Posterior vena cava (tissue), 2 donors: ENCODE results near the gene FBXO40. TPM values are rescaled to one million over a fixed set of nuclear protein-coding genes. Genes with fewer than 3 reads are reported as not detected.

Experiments used
- DNase-seq: peaks from one replicate; pipeline ENCODE4 v3.0.0-alpha.2; 2020; ENCODE audit warnings: low spot score
- intact Hi-C, 2 donors: fragments of 100-400 bp; cut with DNase I; formaldehyde crosslinking; loops; one replicate each; pipeline versions ENCODE4 v1.14.1 to v1.14.2; 2022 to 2023
- total RNA-seq, 2 donors: library from RNA; stranded (reverse); fragmentation: NEBNext Ultra II Directional; extraction: Animal tissue kit (Norgen Biotek cat#: 25700); gene quantifications; one replicate each; pipeline ENCODE4 v1.2.1, GENCODE V29; 2021
- donor health status: DM: yes; HTN: yes; CAD: no.
- donor health status: DM: yes; HTN: yes; CAD: no.

The FBXO40 gene
- total RNA-seq, 2 donors from 2014 or later: 0.83 to 1.5 TPM

- DNase-seq: no peak
- intact Hi-C loops: no loop called here
Observed at GRCh38 chr3:121659586-121659985, 66.4 kb downstream of the FBXO40 start.

GRCh38 chr3:121660356-121661171 lies 67.4 kb downstream of the FBXO40 start, which contains the start of gene HCLS1:
TSS of gene HCLS1 (minus strand) at chr3:121660903. CDS start at chr3:121658347, 2,556 bp downstream.
- peak; percentile 88 for DNase-seq
- intact Hi-C loops: no loop called here

GRCh38 chr3:121661376-121661775 lies 68.2 kb downstream of the FBXO40 start:
- no peak for DNase-seq
- intact Hi-C loops: no loop called here

- intact Hi-C loops: no loop called here
Observed at GRCh38 chr3:121662742-121663141, 69.6 kb downstream of the FBXO40 start.

GRCh38 chr3:121663171-121663847 lies 70.1 kb downstream of the FBXO40 start:
- no peak for DNase-seq
- intact Hi-C loops: no loop called here

More at GRCh38 chr3:121662742-121663141, 69.6 kb downstream of the FBXO40 start:
- no peak for DNase-seq

- DNase-seq: no peak
- intact Hi-C loops: no loop called here
Observed at GRCh38 chr3:121665488-121665887, 72.3 kb downstream of the FBXO40 start.

- intact Hi-C loops: no loop called here
Observed at GRCh38 chr3:121667333-121667732, 74.2 kb downstream of the FBXO40 start.

GRCh38 chr3:121670676-121671075 lies 77.5 kb downstream of the FBXO40 start:
- DNase-seq: no peak
- intact Hi-C loops: no loop called here

More at GRCh38 chr3:121667333-121667732, 74.2 kb downstream of the FBXO40 start:
- no peak for DNase-seq

- intact Hi-C loops: no loop called here
- no peak for DNase-seq
Observed at GRCh38 chr3:121677141-121677540, 84.0 kb downstream of the FBXO40 start.

Other genes with a start within 250 kb of the FBXO40 start
- under 1 TPM; 0.23 to 0.48 TPM for gene POLQ, start 47.4 kb upstream of the FBXO40 start, total RNA-seq
- not detected for gene ARGFX, start 25.4 kb upstream of the FBXO40 start, total RNA-seq
- gene HCLS1, start 67.5 kb downstream of the FBXO40 start, total RNA-seq: 10 to 100 TPM; 33.8 to 72.0 TPM
- 10 to 100 TPM; 58.3 to 64.2 TPM for gene GOLGB1, start 156.4 kb downstream of the FBXO40 start, total RNA-seq
- gene IQCB1, start 241.7 kb downstream of the FBXO40 start, total RNA-seq: 10 to 100 TPM; 11.6 to 13.8 TPM
- 1 to 10 TPM; 5.0 to 7.9 TPM for gene EAF2, start 241.8 kb downstream of the FBXO40 start, total RNA-seq